Measurements from ENCODE around the gene ZIC5.

Gene ZIC5

GRCh38 chr13:99971576-99972189 is at the start of gene ZIC5:
Gene ZIC5 (minus strand): TSS chr13:99971767. CDS start chr13:99971603, 164 bp downstream.
- DNase-seq (ENCODE audit: low read depth) = no peak

DNA sequence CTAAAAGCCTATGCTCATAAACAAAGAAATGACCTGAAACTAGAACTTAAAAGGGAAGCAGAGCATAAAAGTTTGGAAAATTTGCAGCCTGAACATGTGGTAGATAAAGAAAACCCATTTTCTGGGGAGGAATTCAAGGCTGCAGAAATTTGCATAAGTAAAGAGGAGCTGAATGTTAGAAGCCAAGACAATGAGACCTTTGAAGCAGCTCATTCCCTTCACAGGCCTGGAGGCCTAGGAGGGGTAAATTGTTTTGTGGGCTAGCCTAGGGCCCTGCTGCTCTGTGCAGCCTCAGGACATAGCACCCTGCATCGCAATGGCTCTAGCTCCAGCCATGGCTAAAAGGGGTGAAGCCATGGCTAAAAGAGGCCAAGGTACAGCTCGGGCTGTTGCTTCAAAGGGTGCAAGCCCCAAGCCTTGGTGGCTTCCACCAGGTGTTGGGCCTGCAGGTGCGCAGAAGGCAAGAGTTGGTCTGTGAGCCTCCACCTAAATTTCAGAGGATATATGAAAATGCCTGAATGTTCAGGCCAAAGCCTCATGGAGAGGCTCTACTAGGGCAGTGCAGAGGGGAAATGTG is 48.3 kb upstream of the ZIC5 start:
- no peak for DNase-seq (ENCODE audit: low read depth)

- no peak for DNase-seq (ENCODE audit: low read depth)
Measured at GRCh38 chr13:100014621-100015020, 43.1 kb upstream of the ZIC5 start.

DNA sequence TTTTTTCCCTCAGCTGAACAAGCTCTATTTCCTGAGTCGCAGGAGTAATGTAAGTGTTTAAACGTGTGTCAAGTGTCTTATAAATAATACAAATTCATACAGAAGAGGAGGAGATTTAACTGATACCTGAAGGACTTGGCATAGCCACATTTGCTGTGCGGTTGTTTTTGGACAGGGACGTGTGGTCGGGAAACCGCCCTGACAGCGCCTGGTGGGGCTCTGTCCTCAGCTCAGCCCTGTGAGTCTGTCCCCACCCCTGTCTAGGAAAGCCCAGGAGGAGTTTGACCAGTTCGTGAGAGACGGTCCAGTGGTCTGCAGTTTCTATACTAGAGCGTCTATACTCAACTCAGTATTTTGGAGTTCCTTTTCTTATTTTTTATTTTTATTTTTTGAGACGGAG is 26.7 kb upstream of the ZIC5 start:
- DNase-seq (ENCODE audit: low read depth) = no peak

- DNase-seq (ENCODE audit: low read depth) = no peak
Measured at GRCh38 chr13:99997702-99998214, 26.2 kb upstream of the ZIC5 start.

DNA sequence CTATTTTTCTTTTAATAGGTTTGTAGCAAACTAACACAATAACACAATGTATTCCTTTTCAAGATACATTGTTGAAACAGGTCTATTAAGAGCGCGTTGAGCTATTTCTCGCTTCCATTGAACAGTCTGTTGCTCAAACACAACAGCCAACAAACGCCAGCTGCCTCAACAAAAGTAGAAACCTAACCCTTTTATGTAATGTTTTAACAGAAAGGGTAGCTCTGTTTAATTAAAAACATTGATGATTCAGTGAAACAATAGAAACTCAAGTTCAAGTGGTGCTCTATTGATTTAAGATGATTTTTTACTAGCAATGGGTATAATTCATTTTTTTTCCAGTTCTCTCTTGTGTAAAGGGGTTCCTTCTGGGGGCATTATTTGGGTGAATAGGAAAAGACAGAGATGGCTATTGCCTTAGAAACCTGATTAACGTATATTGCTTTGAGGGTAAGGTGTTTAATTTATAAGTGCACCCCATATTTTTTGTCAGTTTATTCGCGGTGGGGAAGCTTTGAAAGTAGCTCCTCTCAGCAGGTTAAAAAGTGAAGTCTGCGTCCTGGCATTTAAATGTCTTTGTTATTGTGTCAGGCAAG is 24.9 kb upstream of the ZIC5 start:
- no peak for DNase-seq (ENCODE audit: low read depth)

- no peak for DNase-seq (ENCODE audit: low read depth)
Measured at GRCh38 chr13:99995589-99996380, 24.2 kb upstream of the ZIC5 start.

GRCh38 chr13:99995104-99995588 is 23.6 kb upstream of the ZIC5 start:
- DNase-seq (ENCODE audit: low read depth) = no peak

- DNase-seq (ENCODE audit: low read depth) = no peak
Measured at GRCh38 chr13:99994638-99995020, 23.1 kb upstream of the ZIC5 start.

DNA sequence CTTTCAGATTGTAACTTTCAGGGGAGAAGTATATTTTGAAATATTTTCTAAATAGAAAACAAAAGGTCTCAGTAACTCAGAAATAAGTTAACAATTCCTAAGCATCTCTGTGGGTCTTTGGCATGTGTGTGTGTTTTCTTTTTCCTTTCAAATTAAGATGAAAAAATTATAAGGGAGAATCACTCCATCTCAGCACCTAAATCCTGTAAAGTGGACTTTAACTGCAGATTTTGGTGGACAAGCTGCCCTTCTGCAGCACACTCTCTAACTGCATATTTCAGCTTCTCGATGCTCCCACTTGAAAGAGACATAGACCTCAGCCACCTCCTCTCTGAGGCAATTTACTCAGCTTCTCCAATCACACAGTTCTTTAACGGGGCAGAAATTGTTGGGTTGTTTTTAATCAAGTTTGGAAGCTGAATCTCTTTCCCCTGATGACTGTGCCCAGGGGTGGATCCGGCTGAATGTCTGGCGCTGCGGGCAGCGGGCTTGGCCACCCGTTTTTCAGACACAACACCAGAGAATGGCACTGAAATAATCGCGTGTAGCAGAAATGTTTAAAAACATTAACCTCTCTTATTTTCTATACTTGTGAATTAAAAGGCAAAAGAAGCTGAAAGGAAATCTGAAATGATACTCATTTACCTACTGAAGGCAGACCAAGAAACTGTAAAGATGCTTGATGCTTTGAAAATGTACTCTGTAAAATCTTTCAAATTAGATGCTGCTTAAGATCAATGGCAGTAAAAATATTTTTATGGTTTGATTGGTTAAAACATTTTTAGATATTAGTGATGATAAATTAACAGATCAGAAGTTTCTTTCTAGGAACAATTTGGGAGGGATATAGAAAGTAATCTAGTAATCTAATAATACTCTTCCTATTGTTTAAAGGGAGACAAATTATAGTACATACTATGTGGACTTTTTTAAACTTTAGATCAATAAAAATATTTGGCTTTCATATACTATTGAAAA is 22.4 kb upstream of the ZIC5 start:
- no peak for DNase-seq (ENCODE audit: low read depth)

- no peak for DNase-seq (ENCODE audit: low read depth)
Measured at GRCh38 chr13:99992949-99993351, 21.4 kb upstream of the ZIC5 start.

- no peak for DNase-seq (ENCODE audit: low read depth)
Measured at GRCh38 chr13:99991828-99992775, 20.5 kb upstream of the ZIC5 start.

DNA sequence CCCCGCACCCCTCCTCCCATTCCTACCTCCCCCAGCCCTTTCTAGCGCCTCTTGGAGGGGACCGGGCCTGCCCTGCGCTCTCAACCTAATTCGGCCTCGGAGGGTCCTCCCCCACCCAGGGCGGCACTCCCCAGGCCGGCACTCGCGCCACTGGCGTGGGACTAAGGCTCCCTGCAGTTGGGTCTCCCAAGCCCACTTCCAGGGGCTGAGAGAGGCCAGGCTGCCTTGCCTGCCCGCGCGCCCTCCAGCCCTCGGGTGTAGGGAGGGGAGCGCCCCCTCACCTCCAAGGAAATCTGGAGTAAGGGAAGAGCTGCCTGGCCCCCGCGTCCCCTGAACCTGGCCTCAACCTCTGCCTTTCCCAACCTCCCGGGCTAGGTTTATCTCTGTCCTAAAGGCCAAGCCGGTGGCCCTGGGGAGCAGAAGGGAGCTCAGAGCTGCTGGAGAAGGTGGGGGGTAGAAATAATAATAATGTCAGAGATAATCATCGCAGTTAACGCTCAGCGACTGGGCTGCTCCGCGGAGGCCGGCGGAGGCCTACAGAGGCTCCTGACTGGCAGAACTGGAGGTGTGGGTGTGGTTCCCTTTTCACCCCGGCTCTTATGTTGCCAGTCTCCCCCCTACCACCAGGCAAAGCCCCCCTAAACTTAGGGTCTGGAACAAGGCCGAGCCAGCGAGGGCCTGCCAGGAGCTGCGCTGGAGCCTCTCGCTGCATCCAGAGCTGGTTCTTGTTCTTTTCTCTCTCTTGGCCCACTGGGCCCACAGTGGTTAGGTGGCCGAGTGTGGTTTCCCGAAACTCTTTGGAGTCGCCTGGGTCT is 19.7 kb upstream of the ZIC5 start:
- DNase-seq (ENCODE audit: low read depth) = no peak

DNA sequence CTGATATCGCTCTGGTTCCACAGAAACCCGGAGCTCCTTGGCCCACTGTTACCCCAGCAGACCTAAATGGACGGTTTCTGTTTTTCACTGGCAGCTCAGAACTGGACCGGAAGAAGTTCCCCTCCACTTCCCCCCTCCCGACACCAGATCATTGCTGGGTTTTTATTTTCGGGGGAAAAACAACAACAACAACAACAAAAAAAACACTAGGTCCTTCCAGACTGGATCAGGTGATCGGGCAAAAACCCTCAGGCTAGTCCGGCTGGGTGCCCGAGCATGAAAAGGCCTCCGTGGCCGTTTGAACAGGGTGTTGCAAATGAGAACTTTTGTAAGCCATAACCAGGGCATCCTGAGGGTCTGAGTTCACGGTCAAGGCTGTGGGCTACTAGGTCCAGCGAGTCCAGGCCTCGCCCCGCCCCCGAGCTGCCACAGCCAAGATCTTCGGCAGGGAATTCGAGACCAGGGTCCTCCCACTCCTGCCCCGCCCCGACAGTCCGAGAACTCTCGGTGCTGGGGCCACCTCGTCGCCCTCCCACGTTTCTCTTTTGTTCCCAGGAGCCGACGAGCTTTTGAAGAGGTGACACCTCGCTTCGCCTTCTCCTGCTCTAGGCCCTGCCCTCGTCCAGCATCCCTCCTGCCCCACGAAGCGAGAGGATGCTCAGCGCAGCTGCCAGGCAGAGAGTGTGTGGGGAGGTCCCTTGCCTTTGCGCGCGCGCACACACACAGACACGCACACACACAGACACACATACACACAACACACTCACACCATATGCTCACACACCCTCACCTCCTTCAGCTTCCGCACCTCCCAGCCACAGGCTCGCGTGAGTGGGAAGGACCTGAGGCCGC is 18.8 kb upstream of the ZIC5 start:
- no peak for DNase-seq (ENCODE audit: low read depth)

DNA sequence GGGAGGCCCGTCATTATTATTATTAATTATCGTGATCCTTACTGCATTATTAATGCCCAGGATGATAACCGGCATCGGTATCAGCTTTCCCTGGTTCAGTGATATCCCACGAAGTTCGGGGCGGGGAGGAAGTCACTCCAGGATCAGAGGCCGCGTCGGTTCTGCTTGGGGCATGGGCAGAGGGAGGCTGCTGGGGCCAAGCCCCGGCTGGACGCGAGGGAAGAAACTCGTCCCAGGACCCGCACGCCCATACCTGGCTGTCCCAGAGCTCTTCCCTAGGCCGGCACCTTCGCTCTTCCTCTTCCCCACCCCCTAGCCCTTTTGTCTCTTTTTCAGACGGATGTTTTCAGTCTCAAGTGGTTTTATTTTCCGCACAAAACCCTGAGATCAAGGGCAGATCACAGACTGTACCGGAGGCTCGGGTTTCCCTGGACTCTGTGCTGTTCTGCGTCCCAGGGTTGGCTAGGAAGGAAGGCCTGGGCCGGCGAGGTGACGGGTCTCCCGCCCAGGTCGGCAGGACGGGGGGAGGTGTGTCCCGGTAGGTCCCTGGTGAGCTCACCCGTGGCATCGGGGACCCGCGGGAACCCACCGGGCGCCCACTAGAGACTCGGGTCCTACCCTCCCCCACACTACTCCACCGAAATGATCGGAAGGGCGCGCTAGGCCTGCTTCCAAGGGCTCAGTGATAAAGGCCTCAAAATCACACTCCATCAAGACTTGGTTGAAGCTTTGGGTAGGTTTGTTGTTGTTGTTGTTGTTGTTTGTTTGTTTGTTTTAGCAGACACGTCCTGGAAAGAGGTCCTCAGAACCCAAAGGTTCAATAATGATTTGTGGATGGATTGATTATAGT is 17.9 kb upstream of the ZIC5 start:
- no peak for DNase-seq (ENCODE audit: low read depth)

DNA sequence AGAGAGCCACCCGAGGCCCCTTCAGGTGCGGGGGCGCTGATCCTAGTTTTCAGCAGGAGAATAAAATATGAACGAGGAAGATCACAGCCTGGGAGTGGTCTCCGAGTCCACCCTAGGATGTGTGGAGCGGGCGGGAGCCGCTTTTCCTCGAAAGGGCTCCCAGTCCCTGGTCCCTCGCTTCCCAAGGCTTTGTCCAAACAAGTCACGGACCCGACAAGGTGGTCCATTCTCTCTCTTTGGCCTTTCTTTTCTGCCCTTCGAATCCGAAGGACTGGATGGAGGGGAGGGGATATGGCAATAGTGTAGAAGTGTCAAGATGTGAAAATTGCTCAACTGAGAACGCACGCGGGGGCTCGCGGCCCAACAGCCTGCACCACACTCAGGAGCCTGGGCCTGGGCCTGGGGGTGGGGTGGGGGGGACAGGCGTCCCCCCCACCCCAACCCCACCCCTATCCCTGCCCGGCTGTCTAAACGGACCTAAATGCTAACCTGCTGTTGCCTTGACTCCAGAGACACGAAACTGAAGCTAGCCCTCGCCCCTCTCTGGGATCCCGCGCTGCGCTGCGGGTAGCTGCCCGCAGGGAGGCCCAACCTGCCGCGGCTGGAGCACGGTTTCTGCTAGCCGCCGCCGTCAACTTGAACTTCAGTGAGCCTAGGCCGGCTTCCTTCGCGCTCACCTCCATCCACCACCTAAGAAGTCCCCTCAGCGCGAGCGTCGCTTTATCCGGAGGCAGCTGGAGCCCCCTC is 17.1 kb upstream of the ZIC5 start:
- no peak for DNase-seq (ENCODE audit: low read depth)

Data from activated T-cell treated with anti-CD3 and anti-CD28 coated beads for 48 hours (primary cell).